Activated naive CD8-positive, alpha-beta T cell treated with anti-CD3 and anti-CD28 coated beads for 36 hours (primary cell): Measurements from ENCODE around the gene TOM1L2. TPM values are rescaled to one million over a fixed set of nuclear protein-coding genes. Genes with fewer than 3 reads are reported as not detected.
"Not testable (repeated sequence)": the region's sequence is repeated elsewhere in the genome, so short reads cannot be mapped to it uniquely, and the experiment has no call there.

ENCODE experiments used
- DNase-seq: peaks from one replicate; pipeline ENCODE4 v3.0.0; 2021
- H3K27ac Mint-ChIP-seq: one replicate; pipeline ENCODE4 v1.8.0; 2022; ENCODE audit warnings: mild to moderate bottlenecking, moderate library complexity, mixed read lengths
- H3K27me3 Mint-ChIP-seq: one replicate; pipeline ENCODE4 v1.8.0; 2022; ENCODE audit warnings: mild to moderate bottlenecking, mixed read lengths
- H3K36me3 Mint-ChIP-seq: one replicate; pipeline ENCODE4 v1.8.0; 2021; ENCODE audit warnings: mild to moderate bottlenecking, mixed read lengths
- H3K4me1 Mint-ChIP-seq: one replicate; pipeline ENCODE4 v1.8.0; 2021; ENCODE audit warnings: mixed read lengths
- H3K4me3 Mint-ChIP-seq: one replicate; pipeline ENCODE4 v1.8.0; 2022; ENCODE audit warnings: mild to moderate bottlenecking, moderate library complexity, mixed read lengths
- H3K9me3 Mint-ChIP-seq: one replicate; pipeline ENCODE4 v1.8.0; 2022; ENCODE audit warnings: mixed read lengths
- total RNA-seq, 2 experiments: library from RNA; stranded (reverse); gene quantifications; one replicate each; pipeline ENCODE4 v1.2.3, GENCODE V29; 2021

The TOM1L2 gene
- total RNA-seq, 2 experiments from 2014 or later, result 8.5 to 9.0 TPM

GRCh38 chr17:18004884-18005305 is 32.7 kb upstream of the TOM1L2 start:
- Mint-ChIP-seq H3K9me3 (no peaks in the 10 kb centered on the region), H3K4me1 (no peaks in the 10 kb centered on the region), H3K27ac (no peak overlapping the region), H3K36me3 (peaks cover 7% of the 10 kb centered on the region), H3K27me3 (no peaks in the 10 kb centered on the region), H3K4me3 (no peak overlapping the region)
- no peak for DNase-seq

GRCh38 chr17:18004345-18004744 is 32.1 kb upstream of the TOM1L2 start:
- no peak for DNase-seq
- H3K9me3 Mint-ChIP-seq, result no peaks in the 10 kb centered on the region
- H3K27me3 Mint-ChIP-seq, result no peaks in the 10 kb centered on the region
- H3K4me3 Mint-ChIP-seq, result no peak overlapping the region
- H3K27ac Mint-ChIP-seq, result no peak overlapping the region
- H3K4me1 Mint-ChIP-seq, result no peaks in the 10 kb centered on the region
- peaks cover 7% of the 10 kb centered on the region for H3K36me3 Mint-ChIP-seq

GRCh38 chr17:18002171-18002570 is 30.0 kb upstream of the TOM1L2 start:
- Mint-ChIP-seq H3K36me3 (peaks cover 4% of the 10 kb centered on the region), H3K9me3 (no peaks in the 10 kb centered on the region), H3K27me3 (no peaks in the 10 kb centered on the region), H3K4me3 (no peak overlapping the region), H3K27ac (no peak overlapping the region), H3K4me1 (no peaks in the 10 kb centered on the region)
- DNase-seq, result no peak

- no peaks in the 10 kb centered on the region for H3K4me1 Mint-ChIP-seq
- DNase-seq, result no peak
- no peak overlapping the region for H3K27ac Mint-ChIP-seq
- no peaks in the 10 kb centered on the region for H3K9me3 Mint-ChIP-seq
- no peaks in the 10 kb centered on the region for H3K36me3 Mint-ChIP-seq
- no peaks in the 10 kb centered on the region for H3K27me3 Mint-ChIP-seq
- H3K4me3 Mint-ChIP-seq, result no peak overlapping the region
These were observed 27.8 kb upstream of the TOM1L2 start for GRCh38 chr17:18000030-18000408.

- no peaks in the 10 kb centered on the region for H3K36me3 Mint-ChIP-seq
These were observed 27.3 kb upstream of the TOM1L2 start for GRCh38 chr17:17999364-18000029.

GRCh38 chr17:17998934-17999333 is 26.7 kb upstream of the TOM1L2 start:
- Mint-ChIP-seq H3K36me3 (no peaks in the 10 kb centered on the region), H3K9me3 (no peaks in the 10 kb centered on the region), H3K27me3 (no peaks in the 10 kb centered on the region), H3K4me1 (no peaks in the 10 kb centered on the region), H3K27ac (no peak overlapping the region), H3K4me3 (no peak overlapping the region)
- no peak for DNase-seq

More at GRCh38 chr17:17999364-18000029, 27.3 kb upstream of the TOM1L2 start:
- Mint-ChIP-seq H3K27ac (no peak overlapping the region), H3K4me3 (no peak overlapping the region), H3K27me3 (no peaks in the 10 kb centered on the region), H3K4me1 (no peaks in the 10 kb centered on the region), H3K9me3 (no peaks in the 10 kb centered on the region)
- DNase-seq, result no peak

GRCh38 chr17:17995887-17996286 is 23.7 kb upstream of the TOM1L2 start:
- not testable (repeated sequence) for DNase-seq, H3K36me3 Mint-ChIP-seq, H3K27me3 Mint-ChIP-seq, H3K27ac Mint-ChIP-seq, H3K4me3 Mint-ChIP-seq, H3K4me1 Mint-ChIP-seq, H3K9me3 Mint-ChIP-seq

GRCh38 chr17:17994271-17995069 is 22.3 kb upstream of the TOM1L2 start:
- Mint-ChIP-seq H3K4me3 (no peak overlapping the region), H3K27ac (no peak overlapping the region), H3K36me3 (no peaks in the 10 kb centered on the region), H3K4me1 (no peaks in the 10 kb centered on the region), H3K9me3 (no peaks in the 10 kb centered on the region), H3K27me3 (no peaks in the 10 kb centered on the region)
- peak; percentile 32 for DNase-seq

GRCh38 chr17:17993852-17994251 is 21.7 kb upstream of the TOM1L2 start:
- no peaks in the 10 kb centered on the region for H3K9me3 Mint-ChIP-seq
- no peaks in the 10 kb centered on the region for H3K27me3 Mint-ChIP-seq
- no peaks in the 10 kb centered on the region for H3K4me1 Mint-ChIP-seq
- DNase-seq, result no peak
- no peak overlapping the region for H3K27ac Mint-ChIP-seq
- H3K36me3 Mint-ChIP-seq, result no peaks in the 10 kb centered on the region
- H3K4me3 Mint-ChIP-seq, result no peak overlapping the region

- Mint-ChIP-seq H3K27ac (no peak overlapping the region), H3K9me3 (no peaks in the 10 kb centered on the region), H3K27me3 (no peaks in the 10 kb centered on the region), H3K36me3 (no peaks in the 10 kb centered on the region), H3K4me3 (no peak overlapping the region), H3K4me1 (no peaks in the 10 kb centered on the region)
- DNase-seq, result no peak
These were observed 21.2 kb upstream of the TOM1L2 start for GRCh38 chr17:17993366-17993765.

- no peaks in the 10 kb centered on the region for H3K36me3 Mint-ChIP-seq
- no peak overlapping the region for H3K4me3 Mint-ChIP-seq
- no peaks in the 10 kb centered on the region for H3K27me3 Mint-ChIP-seq
- no peak overlapping the region for H3K27ac Mint-ChIP-seq
- no peaks in the 10 kb centered on the region for H3K4me1 Mint-ChIP-seq
- H3K9me3 Mint-ChIP-seq, result no peaks in the 10 kb centered on the region
- DNase-seq, result no peak
These were observed 18.1 kb upstream of the TOM1L2 start for GRCh38 chr17:17990282-17990681.

GRCh38 chr17:17989618-17990017 is 17.4 kb upstream of the TOM1L2 start:
- Mint-ChIP-seq H3K4me3 (no peak overlapping the region), H3K4me1 (no peaks in the 10 kb centered on the region), H3K9me3 (no peaks in the 10 kb centered on the region), H3K27ac (no peak overlapping the region), H3K36me3 (no peaks in the 10 kb centered on the region), H3K27me3 (no peaks in the 10 kb centered on the region)
- no peak for DNase-seq

- H3K36me3 Mint-ChIP-seq, result no peaks in the 10 kb centered on the region
- H3K9me3 Mint-ChIP-seq, result no peaks in the 10 kb centered on the region
- no peaks in the 10 kb centered on the region for H3K4me1 Mint-ChIP-seq
- no peak overlapping the region for H3K27ac Mint-ChIP-seq
- H3K4me3 Mint-ChIP-seq, result no peak overlapping the region
- H3K27me3 Mint-ChIP-seq, result no peaks in the 10 kb centered on the region
- DNase-seq, result no peak
These were observed 16.9 kb upstream of the TOM1L2 start for GRCh38 chr17:17989081-17989480.

- no peaks in the 10 kb centered on the region for H3K4me1 Mint-ChIP-seq
- no peaks in the 10 kb centered on the region for H3K9me3 Mint-ChIP-seq
- no peaks in the 10 kb centered on the region for H3K36me3 Mint-ChIP-seq
- no peak overlapping the region for H3K4me3 Mint-ChIP-seq
- H3K27me3 Mint-ChIP-seq, result no peaks in the 10 kb centered on the region
- no peak for DNase-seq
- H3K27ac Mint-ChIP-seq, result no peak overlapping the region
These were observed 16.3 kb upstream of the TOM1L2 start for GRCh38 chr17:17988427-17988945.

- no peak for DNase-seq
- H3K4me3 Mint-ChIP-seq, result no peak overlapping the region
- no peaks in the 10 kb centered on the region for H3K9me3 Mint-ChIP-seq
- H3K36me3 Mint-ChIP-seq, result no peaks in the 10 kb centered on the region
- H3K27ac Mint-ChIP-seq, result no peak overlapping the region
- H3K4me1 Mint-ChIP-seq, result no peaks in the 10 kb centered on the region
- H3K27me3 Mint-ChIP-seq, result no peaks in the 10 kb centered on the region
These were observed 15.7 kb upstream of the TOM1L2 start for GRCh38 chr17:17987901-17988300.
